Mesenteric fat pad (tissue), 1 donor: Measurements from ENCODE around the gene CUX1. TPM values are rescaled to one million over a fixed set of nuclear protein-coding genes. Genes with fewer than 3 reads are reported as not detected.
"Not testable (repeated sequence)": the region's sequence is repeated elsewhere in the genome, so short reads cannot be mapped to it uniquely, and the experiment has no call there.

Experiments
- DNase-seq: peaks from one replicate; pipeline ENCODE4 v3.0.0-alpha.2; 2020; ENCODE audit warnings: low spot score
- total RNA-seq: library from RNA; stranded (reverse); fragmentation: NEBNext Ultra II Directional; extraction: Animal tissue kit (Norgen Biotek cat#: 25700); gene quantifications from one replicate; pipeline ENCODE4 v1.2.1, GENCODE V29; 2021
- donor health status: DM: yes; HTN: yes; CAD: no.

The CUX1 gene
- total RNA-seq, 1 donor from 2014 or later: 115 TPM

- DNase-seq: no peak
These were observed 157.0 kb downstream of the CUX1 start for GRCh38 chr7:101974393-101974792.

DNA sequence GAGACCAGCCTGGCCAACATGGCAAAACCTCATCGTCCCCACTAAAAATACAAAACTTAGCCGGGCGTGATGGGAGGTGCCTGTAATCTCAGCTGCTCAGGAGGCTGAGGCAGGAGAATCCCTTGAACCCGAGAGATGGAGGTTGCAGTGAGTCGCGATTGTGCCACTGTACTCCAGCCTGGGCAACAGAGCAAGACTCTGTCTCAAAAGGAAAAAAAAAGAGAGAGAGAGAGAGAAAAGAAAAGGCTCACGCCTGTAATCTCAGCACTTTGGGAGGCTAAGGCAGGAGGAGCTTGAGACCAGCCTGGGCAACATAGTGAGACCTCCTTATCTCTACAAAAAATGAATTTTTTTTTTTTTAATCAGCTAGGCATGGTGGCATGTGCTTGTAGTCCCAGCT is 157.6 kb downstream of the CUX1 start:
- DNase-seq: no peak

GRCh38 chr7:101976411-101976810 is 159.0 kb downstream of the CUX1 start:
- no peak for DNase-seq

- DNase-seq: no peak
These were observed 159.8 kb downstream of the CUX1 start for GRCh38 chr7:101977249-101977648.

DNA sequence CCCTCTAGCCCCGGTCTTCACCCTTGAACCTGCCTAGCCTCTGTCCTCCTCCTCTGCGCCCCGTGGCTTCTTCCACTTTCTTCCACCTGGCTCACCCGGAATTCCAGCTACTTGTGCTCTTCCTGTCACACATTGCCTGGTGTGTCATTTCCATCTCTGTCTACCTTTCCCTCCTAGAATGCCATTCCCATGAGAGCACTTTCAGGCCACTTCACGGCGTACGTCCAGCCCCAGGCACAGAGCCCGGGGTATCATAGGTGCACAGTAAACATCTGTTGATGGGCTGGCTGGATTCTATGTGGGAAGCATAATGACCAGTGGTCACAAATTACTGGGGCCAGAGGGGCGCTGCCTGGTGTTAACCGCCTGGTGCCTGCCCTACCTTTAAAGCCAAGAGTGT is 161.3 kb downstream of the CUX1 start:
- DNase-seq: no peak

DNA sequence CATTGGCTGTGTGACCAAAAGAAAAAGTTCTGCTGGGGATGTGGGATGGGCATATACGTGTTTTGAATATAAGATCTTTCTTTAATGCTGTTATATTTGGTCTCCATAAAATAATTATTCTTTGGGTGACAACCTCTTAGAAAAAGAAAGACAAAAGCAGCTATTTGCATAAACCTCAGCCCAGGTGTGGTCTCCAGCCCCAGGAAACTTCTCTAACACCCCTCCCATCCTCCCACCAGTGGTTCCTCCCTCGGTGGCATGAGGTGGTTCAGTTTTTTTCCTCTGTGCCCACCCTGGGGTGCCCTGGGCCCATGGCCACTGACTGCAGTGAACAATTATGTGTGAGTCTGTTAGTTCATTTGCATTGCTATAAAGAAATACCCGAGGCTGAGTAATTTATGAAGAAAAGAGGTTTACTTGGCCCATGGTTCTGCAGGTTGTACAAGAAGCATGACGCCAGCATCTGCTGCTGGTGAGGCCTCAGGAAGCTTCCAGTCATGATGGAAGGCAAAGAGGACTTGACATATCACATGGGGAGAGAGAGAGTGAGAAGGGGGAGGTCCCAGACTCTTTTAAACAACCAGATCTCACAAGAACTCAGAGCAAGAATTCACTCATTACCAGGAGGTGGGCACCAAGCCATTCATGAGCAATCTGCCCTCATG is 165.9 kb downstream of the CUX1 start:
- DNase-seq: no peak

DNA sequence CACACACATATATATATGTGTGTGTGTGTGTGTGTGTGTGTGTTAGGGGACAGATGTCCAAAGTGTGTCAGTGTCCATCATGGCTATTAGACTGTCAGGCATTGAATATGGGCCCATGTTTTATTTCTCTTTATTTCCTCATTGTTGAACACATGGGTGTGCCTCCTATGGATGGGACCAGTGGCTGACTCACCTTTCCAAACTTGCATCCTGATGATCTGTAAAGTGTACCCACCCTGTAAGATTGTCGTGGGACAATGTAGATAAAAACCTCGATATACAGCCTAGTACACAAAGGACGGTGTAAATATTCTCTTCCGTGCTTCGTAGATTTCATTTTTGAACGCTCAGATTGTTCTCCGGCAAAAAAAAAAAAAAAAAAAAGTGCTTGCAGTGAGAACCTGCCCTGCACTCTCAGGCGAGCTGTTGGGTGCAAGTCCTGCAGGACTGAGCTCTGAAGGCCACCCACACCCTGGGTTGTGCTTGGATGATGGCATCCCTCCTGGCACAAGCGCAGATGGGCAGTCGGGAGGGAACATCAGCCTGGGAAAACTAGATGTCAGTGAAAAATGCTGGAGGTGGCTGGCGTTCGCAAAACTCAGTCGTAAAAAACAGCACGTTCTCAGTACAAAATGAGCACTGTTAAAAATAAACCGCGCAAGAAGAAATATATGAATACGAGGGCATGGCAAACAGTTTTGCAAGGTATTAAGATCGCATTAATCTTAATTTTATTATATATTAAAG is 166.9 kb downstream of the CUX1 start:
- DNase-seq: no peak

DNA sequence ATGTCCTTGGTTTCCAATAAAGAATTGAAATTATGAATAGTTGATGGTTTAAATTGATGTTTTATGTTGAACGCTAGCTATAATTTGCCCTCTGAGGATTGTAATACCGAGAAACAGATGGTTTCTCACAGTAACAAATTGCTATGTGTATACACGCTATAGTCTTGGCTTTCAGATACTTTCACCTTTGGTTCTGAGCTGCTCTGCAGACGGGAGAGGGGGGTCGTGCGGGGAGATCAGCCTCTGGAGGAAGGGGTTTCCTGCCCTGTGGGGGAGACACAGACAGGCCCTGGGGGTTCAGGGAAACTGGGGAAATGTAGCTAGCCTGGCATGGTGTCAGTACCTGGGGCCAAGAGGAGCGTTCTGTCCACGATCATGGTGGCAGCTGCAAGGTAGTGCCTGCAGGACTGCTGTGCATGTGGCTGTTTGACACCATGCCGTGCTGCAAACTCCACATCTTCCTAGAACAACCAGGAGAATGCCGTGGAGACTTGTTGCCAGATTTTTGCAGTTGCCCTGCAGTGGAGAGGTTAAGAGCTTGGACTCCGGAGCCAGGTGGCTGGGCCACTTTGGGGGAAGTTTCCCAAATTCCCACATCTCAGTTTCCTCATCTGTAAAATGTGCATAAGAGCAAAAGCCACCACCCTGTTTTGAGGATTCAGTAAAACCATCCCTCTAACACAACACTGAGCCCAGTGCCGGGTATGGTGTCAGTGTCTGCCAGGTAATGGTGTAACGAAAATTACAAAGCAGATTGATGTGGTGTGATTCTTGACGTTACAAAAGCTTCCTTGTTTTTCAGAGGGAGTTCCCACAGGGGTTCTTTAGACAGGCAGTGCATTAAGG is 167.9 kb downstream of the CUX1 start:
- no peak for DNase-seq

DNA sequence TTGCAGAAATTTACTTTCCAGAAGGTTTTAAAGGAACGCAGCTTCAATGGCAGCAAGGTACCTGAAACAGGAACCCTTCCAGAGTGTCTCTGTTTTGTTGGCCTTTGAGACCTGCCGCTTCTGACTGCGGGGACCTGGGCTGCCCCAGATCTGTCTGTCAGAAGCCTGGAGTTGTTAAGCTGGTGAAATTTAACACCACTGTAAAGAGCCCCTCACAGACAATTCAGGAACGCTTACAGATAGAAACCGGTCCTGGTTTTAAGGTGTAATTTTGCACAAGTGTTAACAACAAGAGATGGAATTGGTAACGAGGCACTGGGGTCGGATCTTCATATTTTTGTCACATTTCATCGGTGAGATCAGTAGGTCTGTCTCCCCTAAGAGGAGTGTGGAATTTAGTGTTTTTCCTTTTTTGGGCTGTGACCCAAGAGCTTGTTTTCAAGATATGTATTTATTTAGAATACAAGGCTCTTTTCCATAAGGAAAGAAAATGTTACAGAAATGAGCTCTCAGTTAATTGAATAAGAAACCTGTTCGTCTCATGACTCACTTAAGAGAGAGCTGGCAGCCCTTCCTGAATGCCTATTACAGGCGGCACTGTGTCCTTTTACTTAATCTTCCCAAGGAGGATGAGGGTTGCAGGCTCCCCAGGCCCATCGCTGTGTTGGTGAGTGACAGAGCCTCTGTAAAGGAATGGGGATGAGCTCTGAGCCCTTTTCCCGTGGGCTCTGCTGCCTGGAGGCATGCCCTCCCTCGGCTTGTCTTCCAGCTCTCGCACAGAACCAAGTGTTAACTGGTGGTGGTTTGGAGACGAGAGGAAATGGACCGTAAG is 168.7 kb downstream of the CUX1 start:
- no peak for DNase-seq

DNA sequence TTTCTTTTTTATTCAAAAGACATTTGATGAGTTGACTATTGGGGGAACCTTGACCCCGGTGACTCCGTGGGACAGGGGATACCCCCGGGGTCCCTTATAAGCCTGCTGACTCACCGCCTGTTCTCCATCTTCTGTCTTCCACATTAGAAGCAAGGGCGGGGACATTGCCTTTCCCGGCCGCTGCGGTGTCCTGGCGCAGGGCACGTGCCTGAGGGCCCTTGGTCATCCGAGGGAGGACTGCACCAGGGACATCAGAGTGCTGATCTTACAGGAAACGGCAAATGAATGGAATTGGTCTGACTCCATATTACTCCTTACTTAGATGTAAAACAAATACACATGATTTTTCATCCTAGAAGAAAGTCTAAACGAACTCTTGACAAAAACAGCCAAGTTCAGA is 170.1 kb downstream of the CUX1 start:
- no peak for DNase-seq

GRCh38 chr7:101988060-101988459 is 170.6 kb downstream of the CUX1 start:
- DNase-seq: not testable (repeated sequence)

DNA sequence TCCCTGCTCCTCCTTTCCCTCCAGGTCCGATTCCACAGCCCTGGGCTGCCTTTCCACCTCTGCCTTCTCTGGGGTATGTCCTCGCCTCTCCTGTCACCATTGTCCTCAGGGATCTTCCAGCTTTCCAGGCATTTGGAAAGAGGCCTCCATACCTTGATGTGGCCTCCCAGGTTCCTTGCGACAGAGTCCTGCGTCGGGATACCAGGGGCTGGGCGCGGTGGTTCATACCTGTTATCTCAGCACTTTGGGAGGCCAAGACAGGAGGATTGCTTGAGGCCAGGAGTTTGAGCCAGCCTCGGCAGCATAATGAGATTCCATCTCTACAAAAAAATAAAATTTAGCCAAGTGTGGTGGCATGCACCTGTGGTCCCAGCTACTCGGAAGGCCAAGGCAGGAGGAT is 171.1 kb downstream of the CUX1 start:
- no peak for DNase-seq

DNA sequence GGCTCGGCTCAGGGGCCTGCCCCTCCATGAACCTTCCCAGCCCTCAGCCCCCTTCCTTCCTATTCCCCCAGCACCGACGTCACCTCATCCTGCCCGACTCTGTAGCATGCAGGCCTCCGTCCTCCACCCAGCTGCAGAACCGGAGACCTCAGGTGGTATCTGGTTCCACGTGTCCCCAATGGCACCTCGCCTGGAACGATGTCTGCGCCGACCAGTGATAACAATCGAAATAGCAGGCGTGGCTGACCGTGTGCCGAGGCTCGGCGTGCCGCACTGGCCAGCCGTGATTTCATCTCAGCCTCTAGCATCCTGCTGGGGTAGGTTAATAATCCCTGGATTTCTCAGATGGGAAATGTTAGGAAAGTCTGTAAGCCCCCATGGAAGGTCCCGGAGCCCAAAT is 171.7 kb downstream of the CUX1 start:
- DNase-seq: no peak

- no peak for DNase-seq
These were observed 173.5 kb downstream of the CUX1 start for GRCh38 chr7:101990811-101991418.

DNA sequence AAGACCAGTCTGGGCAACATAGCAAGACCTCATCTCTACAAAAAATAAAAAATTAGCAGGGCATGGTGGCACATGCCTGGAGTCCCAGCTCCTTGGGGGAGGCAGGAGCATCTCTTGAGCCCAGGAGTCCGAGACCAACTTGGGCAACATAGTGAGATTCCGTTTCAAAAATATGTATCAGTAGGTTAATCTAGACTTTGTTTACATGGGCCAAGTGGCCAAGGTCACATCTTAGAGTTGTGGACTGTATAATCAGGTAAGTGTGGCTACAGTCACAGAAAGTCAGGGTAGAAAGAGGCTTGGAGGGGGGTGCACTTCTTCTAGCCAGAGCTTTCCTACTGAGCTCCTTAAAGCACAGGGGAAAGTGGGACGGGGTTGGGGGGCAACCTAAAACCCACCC is 174.4 kb downstream of the CUX1 start:
- DNase-seq: no peak

GRCh38 chr7:101993311-101993710 is 175.9 kb downstream of the CUX1 start:
- DNase-seq: no peak

GRCh38 chr7:101995121-101995520 is 177.7 kb downstream of the CUX1 start:
- no peak for DNase-seq

DNA sequence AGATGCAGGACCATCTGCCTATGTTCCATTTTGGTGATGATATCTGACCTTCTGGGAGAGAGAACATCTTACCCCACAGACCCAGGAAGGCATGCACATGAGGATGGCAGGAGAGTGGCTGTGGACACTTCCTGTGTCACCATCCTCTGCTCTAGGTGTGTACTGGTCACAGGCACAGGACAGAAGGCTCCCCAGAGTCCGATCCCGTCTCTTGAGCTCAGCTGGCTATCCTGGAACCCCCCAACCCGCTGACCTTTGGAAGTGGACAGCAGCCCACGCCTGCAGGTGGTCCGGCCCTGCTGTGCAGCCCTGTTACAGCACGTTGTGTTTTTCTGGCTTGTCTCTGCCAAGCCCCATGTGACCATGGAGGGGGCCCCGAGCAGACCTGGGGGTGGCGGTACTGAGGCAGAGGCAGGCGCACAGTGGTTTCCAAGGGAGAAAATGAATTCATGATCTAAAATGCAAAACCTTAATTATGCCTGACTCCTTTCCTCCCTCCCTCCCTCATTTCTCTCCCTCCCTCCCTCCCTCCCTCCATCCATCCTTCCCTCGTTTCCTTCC is 178.8 kb downstream of the CUX1 start:
- DNase-seq: no peak

DNA sequence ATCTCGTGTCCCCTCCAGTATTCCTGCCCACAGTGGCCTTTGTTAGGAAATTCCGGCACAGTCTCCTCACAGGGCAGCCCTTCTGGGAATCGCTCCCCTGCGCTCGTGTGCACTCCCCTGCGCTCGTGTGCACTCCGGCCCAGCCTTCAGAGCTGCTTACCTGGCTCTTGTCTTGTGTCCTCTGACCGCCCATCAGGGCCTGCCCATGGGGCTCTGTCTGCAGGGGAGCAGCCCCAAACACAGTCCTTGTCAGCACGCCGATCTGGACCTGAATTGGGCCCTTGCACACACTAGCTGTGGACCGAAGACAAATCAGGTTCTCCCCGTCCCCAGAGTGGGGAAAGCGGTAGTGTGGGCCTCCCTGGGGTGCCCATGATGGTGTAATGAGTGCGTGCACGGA is 179.4 kb downstream of the CUX1 start:
- DNase-seq: no peak
